Mucosa of gallbladder (tissue), 1 donor: ENCODE data around the gene NTN4. TPM values are rescaled to one million over a fixed set of nuclear protein-coding genes. Genes with fewer than 3 reads are reported as not detected.
"Not testable (repeated sequence)": the region's sequence is repeated elsewhere in the genome, so short reads cannot be mapped to it uniquely, and the experiment has no call there.

Source experiments
- DNase-seq: peaks from one replicate; pipeline ENCODE4 v3.0.0-alpha.2; 2020; ENCODE audit warnings: low spot score
- total RNA-seq: library from RNA; stranded (reverse); gene quantifications from one replicate; pipeline ENCODE4 v1.2.1, GENCODE V29; 2021
- donor health status: DM: no; HTN: no; CAD: no.

Gene NTN4
- total RNA-seq, 1 donor from 2014 or later: 35.1 TPM

DNA sequence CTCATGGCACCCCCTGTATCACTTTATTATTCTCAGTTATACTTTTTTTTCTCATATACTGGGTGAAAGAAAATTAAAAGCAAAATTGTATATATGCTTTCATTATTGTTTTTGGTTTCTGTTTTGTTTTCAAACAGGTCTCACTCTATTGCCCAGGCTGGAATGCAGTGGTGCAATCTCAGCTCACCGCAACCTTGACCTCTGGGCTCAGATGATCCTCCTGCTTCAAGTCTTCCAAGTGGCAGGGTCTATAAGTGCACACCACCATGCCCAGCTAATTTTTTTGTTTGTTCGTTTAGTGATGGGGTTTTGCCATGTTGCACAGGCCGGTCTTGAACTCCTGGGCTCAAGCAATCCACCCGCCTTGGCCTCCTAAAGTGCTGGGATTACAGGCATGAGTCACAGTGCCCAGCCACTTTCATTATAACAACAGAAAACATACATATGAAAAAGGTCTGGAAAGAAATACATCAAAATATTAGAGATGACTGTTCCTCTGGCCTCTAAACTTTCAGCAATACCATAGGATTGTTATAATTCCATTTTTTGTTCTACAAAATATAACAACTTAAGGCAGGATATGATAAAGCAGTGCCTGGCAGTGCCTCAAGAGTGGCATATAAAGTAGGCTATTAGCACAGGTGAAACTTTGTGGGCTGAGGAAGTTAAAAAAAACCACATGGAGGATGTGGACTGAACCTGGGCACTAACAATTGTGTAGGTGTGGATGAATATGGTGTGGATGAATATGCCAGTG lies 5.8 kb upstream of the NTN4 start:
- no peak for DNase-seq

DNA sequence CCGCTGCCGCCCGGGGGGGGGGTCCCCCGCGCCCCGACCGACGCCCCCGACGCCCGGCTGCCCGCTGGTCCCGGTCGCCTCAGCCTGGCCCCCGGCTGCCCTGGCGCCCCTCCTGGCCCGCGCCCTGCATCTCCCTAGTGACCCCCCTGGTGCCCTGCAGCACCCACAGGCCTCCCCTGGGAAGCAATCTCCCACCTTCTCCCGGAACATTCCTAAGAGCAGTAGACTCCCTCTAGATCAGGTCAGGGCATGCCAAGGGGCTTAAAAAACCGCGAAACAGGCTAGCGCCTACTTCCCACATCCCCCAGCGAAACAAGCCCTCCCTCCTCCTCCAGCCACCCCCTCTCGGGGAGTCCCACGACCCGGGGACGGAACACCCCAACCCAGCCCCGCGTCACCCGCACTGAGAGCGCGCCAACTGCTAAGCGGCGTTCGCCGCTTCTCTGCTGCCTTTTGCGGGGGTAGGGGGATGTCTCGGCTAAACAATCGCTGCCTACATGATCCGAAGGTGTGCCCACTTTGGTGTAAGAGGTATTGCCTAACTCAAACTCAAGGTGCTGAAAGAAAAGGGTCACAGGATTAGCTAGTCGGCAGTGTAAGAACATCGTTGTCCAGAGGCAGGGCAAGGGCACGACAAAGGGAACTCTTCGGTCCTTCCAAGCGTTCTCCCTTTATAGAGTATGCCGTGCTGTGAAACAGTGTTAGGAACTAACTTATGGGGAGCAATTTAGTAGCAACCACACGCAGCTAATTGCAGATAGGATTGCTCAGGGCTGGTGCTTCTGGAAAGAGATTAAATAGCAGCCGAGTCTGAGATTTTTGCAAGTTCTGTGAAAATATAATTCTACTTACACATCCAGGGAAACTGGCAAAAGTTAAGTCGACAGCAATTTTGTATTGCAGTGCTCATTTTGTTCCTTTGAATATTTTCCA lies 619 bp upstream of the NTN4 start:
- DNase-seq: no peak

DNA sequence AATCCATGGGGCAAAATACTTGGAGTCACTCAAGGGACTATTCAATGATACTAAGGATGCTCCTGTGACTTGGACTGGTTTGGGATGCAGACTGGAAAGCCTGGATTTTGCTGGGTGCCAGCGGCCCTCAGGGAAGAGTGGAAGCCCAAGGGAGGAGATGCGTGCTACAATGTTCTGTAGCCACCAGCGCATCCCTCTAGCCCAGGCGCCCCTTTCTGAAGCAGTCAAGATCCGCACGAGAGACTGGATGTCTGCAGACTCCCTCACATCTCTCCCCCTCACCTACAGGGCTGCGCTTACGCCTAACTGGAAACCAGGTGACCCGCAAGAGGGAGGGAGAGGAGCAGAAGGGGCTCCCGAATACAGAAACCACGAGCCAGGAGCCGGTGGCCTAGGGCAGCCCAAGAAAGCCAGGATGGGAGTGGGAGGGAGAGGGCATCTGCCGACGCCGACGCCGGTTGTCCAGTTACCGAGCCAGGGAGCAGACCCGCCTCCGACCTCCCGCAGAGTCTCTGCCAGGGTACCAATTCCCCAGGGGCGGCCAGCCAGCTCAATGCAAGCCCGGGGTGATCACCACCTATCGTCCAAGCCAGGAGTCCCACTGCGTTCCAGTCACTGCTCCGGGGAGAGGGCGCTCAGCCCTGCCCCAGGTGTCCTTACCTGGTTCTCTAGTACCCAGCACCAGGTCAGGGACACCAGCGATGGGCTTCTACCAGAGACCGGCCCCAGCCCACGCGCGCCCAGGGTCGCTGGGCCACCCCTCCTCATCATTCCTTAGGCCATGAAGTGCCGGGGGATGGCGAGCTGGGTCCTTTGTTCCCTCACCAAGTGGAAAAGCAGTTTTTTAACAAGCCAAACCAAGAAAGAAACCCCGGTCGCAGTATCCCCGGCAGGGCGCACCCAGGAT lies 1.2 kb downstream of the NTN4 start:
- no peak for DNase-seq

DNA sequence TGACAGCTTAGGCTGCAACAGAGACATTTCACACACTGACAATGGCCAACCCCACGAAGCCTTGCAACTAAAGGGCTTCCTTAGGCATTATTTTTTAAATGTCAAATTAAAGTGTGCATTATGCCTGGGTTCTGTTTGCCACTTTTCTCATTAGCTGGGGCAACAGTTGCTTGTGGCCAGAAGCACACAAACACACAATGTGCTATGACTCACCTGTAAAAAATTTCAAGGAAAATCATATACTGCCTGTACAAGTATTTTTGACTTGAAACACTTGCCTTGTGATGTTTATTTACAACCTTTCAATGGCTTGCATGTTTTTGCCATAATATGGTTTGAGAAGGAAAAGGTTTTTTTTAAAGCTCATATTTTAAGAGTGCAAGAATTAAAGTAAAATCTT lies 1.9 kb downstream of the NTN4 start:
- no peak for DNase-seq

DNA sequence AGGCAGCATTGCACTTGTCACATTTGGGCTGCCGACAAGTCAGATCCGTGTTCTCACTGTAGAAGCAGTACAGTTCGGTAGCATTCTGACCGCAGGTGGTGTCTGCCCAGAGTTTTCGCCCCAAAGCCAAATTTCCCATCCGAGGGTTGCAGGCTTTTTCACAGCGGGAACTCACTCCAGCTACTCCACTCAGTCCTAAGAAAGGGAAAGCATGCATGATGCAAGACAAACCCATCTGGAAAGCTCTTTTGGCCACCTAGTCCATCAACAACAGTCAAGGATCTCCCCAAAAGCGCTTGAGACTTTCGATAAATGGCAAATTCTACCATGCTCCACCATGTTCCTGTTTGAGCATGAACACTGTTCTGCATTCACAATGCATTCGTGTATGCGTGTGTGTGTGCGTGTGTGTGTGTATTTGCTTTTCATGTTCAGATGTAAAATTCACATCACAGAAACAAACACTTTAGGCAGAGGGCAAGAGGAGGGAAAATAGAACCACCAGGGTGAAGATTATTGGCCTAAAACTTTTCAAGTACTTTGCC lies 3.2 kb downstream of the NTN4 start:
- DNase-seq: no peak

DNA sequence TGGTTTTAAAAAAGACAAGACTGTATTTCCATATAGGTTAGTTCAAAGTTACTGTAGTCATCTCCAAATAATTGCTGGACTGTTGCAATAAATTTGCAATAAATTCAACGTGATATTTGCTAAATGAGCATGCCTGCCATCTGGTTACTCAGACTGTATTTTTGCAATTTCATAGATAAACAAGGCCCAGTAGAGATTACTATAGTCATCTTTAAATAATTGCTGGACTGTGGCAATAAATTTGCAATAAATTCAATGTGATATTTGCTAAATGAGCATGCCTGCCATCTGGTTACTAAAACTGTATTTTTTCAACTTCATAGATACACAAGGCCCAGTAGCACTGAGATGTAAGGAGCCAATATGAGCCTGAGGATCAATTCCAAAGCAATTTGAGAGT lies 5.6 kb downstream of the NTN4 start:
- DNase-seq: no peak

DNA sequence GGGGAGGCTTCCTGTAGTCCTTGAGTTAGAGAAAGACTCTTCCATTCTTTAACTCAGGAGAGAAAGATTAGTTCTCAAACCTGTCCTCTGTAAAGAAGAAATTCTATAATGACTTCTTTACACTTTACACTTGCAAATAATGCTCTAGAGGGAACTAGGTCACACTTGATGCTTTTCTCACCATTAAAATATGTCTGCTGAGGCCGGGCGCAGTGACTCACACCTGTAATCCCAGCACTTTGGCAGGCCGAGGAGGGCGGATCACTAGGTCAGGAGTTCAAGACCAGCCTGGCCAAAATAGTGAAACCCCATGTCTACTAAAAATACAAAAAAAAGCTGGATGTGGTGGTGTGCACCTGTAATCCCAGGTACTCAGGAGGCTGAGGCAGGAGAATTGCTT lies 6.3 kb downstream of the NTN4 start:
- no peak for DNase-seq

DNA sequence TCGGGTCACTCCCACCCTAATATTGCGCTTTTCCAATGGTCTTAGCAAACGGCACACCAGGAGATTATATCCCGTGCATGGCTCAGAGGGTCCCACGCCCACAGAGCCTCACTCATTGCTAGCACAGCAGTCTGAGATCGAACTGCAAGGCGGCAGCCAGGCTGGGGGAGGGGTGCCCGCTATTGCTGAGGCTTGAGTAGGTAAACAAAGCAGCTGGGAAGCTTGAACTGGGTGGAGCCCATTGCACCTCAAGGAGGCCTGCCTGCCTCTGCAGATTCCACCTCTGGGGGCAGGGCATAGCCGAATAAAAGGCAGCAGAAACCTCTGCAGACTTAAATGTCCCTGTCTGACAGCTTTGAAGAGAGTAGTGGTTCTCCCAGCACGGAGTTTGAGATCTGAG lies 15.1 kb downstream of the NTN4 start:
- not testable (repeated sequence) for DNase-seq

DNA sequence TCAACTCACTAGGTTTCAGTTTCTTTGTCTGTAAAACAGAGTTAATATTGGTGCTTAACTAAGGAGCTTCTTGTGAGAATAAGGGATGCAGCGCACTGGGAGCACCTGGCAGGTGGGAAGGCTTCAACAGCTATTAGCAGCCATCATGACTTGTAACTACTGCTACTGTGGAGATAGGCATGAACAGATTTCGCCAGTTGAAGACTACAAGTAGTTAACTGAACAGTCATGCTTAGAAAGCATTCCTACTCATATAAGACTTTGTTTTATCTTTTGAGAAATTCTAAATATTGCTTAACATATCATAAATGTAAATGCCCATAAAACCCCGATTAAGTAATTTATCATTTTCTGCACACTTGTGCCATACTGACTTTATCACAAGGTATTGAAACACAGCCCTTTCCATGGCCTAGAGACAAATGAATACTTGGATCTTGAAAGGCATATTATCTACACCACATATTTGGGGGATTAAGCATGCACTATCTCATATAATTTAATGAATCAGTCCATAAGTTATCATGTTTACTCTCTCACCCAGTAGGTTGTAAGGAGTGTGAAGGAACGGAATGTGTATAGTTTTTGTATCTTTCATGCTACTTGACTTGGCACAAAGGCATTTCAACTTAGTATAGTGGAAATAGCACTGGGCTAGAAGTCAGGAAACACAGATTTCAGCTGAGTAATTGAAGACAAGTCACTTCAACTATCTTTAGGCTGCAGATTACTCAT lies 16.1 kb downstream of the NTN4 start:
- no peak for DNase-seq

DNA sequence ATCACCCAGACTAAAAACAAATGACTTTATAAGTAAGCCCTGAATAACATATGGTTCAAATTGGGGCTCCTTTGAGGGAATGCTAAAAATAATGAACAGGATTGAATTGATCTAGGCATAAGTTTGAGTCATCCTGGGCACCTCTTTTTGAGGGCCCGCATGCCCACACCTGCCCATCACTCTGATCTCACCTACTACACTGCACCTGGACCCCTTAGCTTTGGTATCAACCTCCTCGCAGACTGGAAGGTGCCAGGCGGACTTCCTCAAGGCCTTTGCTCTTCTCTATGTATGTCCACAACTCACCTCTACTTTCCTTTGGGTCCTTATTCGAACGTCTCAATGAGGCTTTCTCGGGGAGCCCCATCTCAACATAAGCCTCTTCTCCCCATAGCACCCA lies 17.2 kb downstream of the NTN4 start:
- no peak for DNase-seq

DNA sequence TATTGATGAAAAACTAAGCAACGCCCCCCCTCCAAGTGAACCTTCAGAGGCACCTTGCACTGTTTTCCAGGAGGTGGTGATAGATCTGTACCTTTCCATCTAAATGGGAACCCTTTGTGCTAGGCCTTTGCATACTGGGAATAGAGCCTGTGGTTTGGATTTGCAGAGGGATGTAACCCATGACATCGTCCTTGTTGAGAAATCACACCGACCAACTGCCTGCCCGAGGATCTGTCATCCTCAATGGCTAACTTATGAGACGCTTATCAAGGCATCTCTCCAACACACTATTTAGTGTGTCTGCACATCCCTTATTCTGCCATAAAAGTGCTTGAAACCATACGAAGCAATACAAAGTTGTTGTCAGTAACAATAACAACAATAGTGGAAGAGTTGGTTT lies 22.9 kb downstream of the NTN4 start:
- no peak for DNase-seq

DNA sequence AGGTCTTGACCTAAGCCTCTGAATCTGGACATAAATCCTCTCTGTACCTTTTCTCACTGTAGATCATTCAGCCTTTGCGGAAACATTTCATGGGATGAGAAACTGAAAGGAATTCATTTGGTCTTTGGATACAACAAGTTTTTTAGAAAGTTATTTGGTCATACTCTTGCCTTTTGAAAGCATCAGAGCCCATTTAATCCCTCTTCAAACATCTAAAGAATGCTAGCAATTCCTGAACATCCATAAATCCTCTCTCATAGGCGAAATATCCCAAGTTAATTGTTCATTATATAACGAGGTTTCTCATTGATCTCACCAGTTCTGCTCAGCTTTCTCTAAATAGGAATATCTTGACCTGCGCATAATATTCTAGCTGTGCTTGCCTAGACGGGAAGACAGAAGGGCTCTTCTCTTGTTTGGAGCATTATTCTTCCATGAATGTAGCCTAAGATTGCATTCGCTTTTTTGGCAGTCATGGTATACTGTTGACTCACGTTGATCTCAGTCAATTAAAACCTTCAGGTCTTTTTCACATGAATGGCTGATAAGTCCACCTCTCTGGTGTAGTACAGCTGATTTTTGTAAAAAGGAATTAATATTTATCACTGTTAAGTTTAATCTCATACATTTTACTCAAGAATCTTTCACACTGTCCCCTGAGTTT lies 24.1 kb downstream of the NTN4 start:
- no peak for DNase-seq

DNA sequence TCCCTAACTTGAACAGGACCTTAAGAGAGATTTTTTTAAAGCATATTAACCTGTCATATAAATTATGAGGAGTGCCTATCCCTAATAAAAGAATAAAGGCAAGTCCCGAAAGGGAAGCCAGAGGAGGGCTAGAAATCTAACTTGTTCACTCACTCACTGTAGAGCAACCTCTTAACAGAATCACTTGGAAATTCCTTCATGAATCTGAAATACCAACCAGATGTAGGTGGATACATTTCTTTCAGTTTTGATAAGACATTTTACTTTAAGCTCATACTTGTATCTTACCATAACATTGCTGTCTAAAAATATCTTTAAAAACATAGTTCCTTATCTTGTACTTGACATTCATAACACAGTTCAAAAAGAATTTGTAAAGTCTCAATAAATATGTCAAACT lies 25.7 kb downstream of the NTN4 start:
- no peak for DNase-seq

DNA sequence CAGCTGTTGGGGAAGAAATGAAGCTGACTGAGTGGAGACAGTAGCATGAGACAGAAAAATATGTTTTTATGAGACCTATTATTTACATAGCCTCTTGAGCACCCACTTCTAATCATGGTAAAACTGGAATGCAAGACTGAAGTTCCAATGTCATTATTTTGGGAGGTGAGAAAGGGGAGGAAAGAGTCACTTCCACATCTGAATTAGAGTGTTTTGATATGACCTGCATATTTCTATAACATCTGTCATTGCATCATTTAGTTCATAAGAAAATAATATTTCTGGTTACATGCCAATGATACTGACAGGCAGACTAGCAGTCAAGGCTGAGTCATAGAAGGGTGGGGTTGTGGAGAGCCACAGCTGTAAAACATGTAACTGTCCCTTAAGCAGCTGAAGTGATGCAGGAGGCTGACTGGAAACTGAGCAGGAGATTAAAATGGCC lies 26.7 kb downstream of the NTN4 start:
- no peak for DNase-seq

DNA sequence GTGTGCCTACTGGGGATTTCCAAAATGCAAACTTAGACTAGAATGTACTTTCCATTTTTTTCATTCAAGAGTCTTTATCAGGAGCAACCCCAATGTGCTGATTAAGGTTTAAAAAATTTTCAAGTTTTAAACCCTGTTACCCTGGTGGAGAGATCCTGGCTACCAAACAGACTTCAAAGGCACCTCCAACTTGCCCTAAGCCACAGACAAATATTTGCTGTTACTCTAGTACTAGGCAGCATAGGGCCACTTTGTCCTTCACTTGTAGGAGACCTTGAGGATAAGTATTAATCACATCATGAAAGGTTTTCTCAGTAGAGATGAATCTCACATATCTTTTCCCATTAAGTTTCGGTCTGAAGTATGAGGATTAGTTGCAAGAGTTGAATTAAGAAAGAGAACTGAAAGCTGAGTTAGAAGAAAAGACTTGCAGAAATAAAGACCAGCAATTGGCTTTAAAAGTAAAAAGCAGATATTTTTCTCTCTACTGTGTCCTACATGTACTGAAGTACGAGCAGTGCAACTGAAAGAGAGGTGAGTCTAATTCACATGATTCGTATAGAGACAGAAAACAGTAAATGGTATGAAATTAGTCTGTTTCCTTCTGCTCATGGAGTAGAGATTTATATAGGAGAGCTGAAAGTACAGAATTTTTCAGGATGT lies 28.3 kb downstream of the NTN4 start:
- no peak for DNase-seq

DNA sequence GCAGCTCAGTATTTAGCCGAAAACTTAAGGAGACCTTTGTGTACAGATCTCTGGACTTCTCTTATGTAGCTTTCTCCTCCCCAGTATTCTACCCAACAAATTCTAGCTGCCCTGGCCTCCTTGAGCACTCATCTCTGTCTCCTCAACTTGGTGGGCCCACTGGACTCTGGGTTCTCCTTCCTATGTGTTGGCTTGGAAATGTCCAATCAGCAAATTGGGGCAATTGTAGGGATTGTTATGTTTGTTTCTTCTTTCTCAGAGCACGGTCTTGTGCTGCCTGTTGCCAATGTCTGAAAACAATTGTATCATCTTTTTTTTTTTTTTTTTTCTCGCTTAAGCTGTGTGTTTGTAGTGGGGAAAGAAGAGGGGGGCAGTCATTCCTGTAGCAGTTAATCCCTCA lies 30.2 kb downstream of the NTN4 start:
- no peak for DNase-seq

DNA sequence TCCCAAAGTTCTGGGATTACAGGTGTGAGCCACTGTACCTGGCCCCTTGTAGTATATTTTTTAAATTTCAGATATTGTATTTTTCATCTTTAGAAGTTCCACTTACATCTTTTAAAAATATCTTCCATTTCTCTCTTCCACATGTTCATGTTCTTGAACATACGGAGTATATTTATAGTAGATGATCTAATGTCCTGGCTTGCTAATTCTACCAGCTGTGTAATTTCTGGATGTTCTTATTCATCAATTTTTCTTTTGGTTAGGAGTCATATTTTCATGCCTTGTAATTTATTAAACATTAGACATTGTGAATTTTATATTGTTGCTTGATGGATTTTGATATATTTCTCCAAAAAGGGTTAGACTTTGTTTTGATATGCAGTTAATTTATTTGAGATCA lies 30.8 kb downstream of the NTN4 start:
- DNase-seq: no peak

DNA sequence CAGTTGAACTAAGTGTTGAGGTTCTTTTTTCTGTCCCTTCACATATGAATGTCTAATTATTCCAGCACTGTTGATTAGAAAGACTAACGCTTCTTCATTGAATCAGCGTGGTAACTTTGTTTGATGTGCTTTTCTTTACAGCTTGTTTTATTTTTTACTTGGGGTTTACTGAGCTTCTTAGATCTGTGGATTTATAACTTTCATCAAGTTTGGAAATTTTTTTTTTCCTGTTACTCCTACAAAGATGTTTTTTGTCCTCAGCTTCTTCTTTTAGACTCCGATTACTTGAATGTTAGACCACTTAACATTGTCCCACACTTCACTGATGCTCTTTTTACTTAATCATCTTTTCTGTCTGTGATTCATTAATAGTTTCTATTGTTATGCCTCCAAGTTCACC lies 31.5 kb downstream of the NTN4 start:
- no peak for DNase-seq

DNA sequence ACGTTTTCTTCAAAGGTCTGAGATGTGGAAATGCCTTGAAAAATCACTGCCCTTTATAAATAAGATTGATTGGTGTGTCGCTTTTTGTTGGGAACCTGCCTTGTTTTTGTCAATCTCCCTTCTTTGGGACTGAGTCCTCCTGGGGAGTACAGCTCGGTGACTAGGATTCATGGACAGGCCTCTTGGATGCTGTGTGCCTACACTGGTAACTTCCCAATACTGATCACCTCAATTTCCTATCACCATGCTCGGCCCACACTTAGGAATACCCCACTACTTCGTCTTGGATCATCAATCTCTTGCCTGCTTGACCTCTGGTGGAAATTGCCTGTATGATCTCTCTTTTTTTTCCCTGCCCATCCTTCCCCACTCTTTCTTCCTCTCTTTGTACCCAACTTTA lies 34.2 kb downstream of the NTN4 start:
- DNase-seq: no peak
